Skeletal muscle tissue (tissue), 4 donors: ENCODE results near the gene LRRC74B. TPM values are rescaled to one million over a fixed set of nuclear protein-coding genes. Genes with fewer than 3 reads are reported as not detected.
"Not testable (repeated sequence)": the region's sequence is repeated elsewhere in the genome, so short reads cannot be mapped to it uniquely, and the experiment has no call there.

Experiments
- H3K27ac ChIP-seq: one replicate; pipeline ENCODE4 v1.7.0; 2013; ENCODE audit warnings: mild to moderate bottlenecking, low read depth, low read length, inconsistent platforms
- H3K27me3 ChIP-seq, 3 donors: one replicate each; pipeline ENCODE4 v1.7.0; 2013; ENCODE audit warnings: low read length in 3 of 3; ENCODE audit not compliant: control insufficient read depth in 3 of 3, insufficient read depth in 3 of 3
- H3K36me3 ChIP-seq, 3 donors: one replicate each; pipeline ENCODE4 v1.7.0; 2013; ENCODE audit warnings: low read length in 3 of 3; ENCODE audit not compliant: control insufficient read depth in 3 of 3, insufficient read depth in 3 of 3
- H3K4me1 ChIP-seq, 3 donors: one replicate each; pipeline ENCODE4 v1.7.0; 2013; ENCODE audit warnings: low read length in 3 of 3, mild to moderate bottlenecking in 3 of 3; ENCODE audit not compliant: control insufficient read depth in 3 of 3, insufficient read depth in 3 of 3
- H3K4me3 ChIP-seq, 3 donors: one replicate each; pipeline ENCODE4 v1.7.0; 2013; ENCODE audit warnings: low read length in 3 of 3
- H3K9ac ChIP-seq, 3 donors: one replicate each; pipeline ENCODE4 v1.7.0; 2013; ENCODE audit warnings: low read length in 3 of 3, mild to moderate bottlenecking in 3 of 3, moderate library complexity in 2 of 3, low read depth in 1 of 3
- H3K9me3 ChIP-seq, 3 donors: one replicate each; pipeline ENCODE4 v1.7.0; 2013; ENCODE audit warnings: low read length in 3 of 3; ENCODE audit not compliant: control insufficient read depth in 3 of 3
- total RNA-seq: library from RNA; depleted of rRNA; stranded (reverse); fragments of >200 nt; gene quantifications from one replicate; pipeline ENCODE4 v1.2.3, GENCODE V29; 2014
- donor health status: Osteomylitis.

LRRC74B gene
- total RNA-seq, 1 donor from 2014 or later = not detected

GRCh38 chr22:21077884-21078508 lies 32.2 kb downstream of the LRRC74B start:
- H3K9me3 ChIP-seq = no peaks in the 10 kb centered on the region

GRCh38 chr22:21078916-21079315 lies 33.2 kb downstream of the LRRC74B start:
- H3K27me3 ChIP-seq = peaks cover 0 to 14% (median 3%) of the 10 kb centered on the region in 3 donors
- H3K9me3 ChIP-seq = no peaks in the 10 kb centered on the region
- no peaks in the 10 kb centered on the region for H3K4me1 ChIP-seq
- no peak overlapping the region for H3K27ac ChIP-seq
- no peak overlapping the region for H3K9ac ChIP-seq
- H3K36me3 ChIP-seq = no peaks in the 10 kb centered on the region
- no peak overlapping the region for H3K4me3 ChIP-seq

More at GRCh38 chr22:21077884-21078508, 32.2 kb downstream of the LRRC74B start:
- H3K36me3 ChIP-seq = no peaks in the 10 kb centered on the region
- H3K4me3 ChIP-seq = no peak overlapping the region
- no peak overlapping the region for H3K9ac ChIP-seq
- H3K4me1 ChIP-seq = no peaks in the 10 kb centered on the region
- H3K27me3 ChIP-seq = peaks cover 0 to 18% (median 3%) of the 10 kb centered on the region in 3 donors
- no peak overlapping the region for H3K27ac ChIP-seq

- peaks cover 0 to 14% (median 3%) of the 10 kb centered on the region in 3 donors for H3K27me3 ChIP-seq
- H3K9me3 ChIP-seq = no peaks in the 10 kb centered on the region
- H3K4me3 ChIP-seq = no peak overlapping the region
- H3K27ac ChIP-seq = no peak overlapping the region
- H3K9ac ChIP-seq = no peak overlapping the region
- H3K4me1 ChIP-seq = no peaks in the 10 kb centered on the region
- H3K36me3 ChIP-seq = no peaks in the 10 kb centered on the region
Observed at GRCh38 chr22:21079493-21079892, 33.7 kb downstream of the LRRC74B start.

- no peaks in the 10 kb centered on the region for H3K9me3 ChIP-seq
- H3K4me3 ChIP-seq = no peak overlapping the region
- no peak overlapping the region for H3K27ac ChIP-seq
Observed at GRCh38 chr22:21080435-21081137, 34.8 kb downstream of the LRRC74B start.

GRCh38 chr22:21082248-21082647 lies 36.5 kb downstream of the LRRC74B start:
- Histone ChIP-seq H3K9me3 (no peaks in the 10 kb centered on the region), H3K36me3 (no peaks in the 10 kb centered on the region), H3K27ac (no peak overlapping the region), H3K9ac (no peak overlapping the region), H3K4me3 (no peak overlapping the region), H3K27me3 (peaks cover 0 to 11% (median 0%) of the 10 kb centered on the region in 3 donors), H3K4me1 (no peaks in the 10 kb centered on the region)

More at GRCh38 chr22:21080435-21081137, 34.8 kb downstream of the LRRC74B start:
- H3K4me1 ChIP-seq = no peaks in the 10 kb centered on the region
- no peaks in the 10 kb centered on the region for H3K36me3 ChIP-seq
- peaks cover 0 to 14% (median 1%) of the 10 kb centered on the region in 3 donors for H3K27me3 ChIP-seq
- H3K9ac ChIP-seq = no peak overlapping the region

- no peak overlapping the region for H3K27ac ChIP-seq
- H3K9ac ChIP-seq = no peak overlapping the region
- no peak overlapping the region for H3K4me3 ChIP-seq
- H3K27me3 ChIP-seq = peaks cover 0 to 5% (median 0%) of the 10 kb centered on the region in 3 donors
- no peaks in the 10 kb centered on the region for H3K36me3 ChIP-seq
- H3K9me3 ChIP-seq = no peaks in the 10 kb centered on the region
- no peaks in the 10 kb centered on the region for H3K4me1 ChIP-seq
Observed at GRCh38 chr22:21087119-21087518, 41.4 kb downstream of the LRRC74B start.

- not testable (repeated sequence) for H3K4me3 ChIP-seq, H3K36me3 ChIP-seq, H3K9me3 ChIP-seq, H3K9ac ChIP-seq, H3K4me1 ChIP-seq, H3K27me3 ChIP-seq, H3K27ac ChIP-seq
Observed at GRCh38 chr22:21087926-21088325, 42.2 kb downstream of the LRRC74B start.

- H3K9ac ChIP-seq, H3K27ac ChIP-seq, H3K36me3 ChIP-seq, H3K4me1 ChIP-seq, H3K9me3 ChIP-seq, H3K27me3 ChIP-seq, H3K4me3 ChIP-seq: not testable (repeated sequence)
Observed at GRCh38 chr22:21091220-21091619, 45.5 kb downstream of the LRRC74B start.

GRCh38 chr22:21092797-21093554 lies 47.2 kb downstream of the LRRC74B start:
- Histone ChIP-seq H3K36me3 (no peaks in the 10 kb centered on the region), H3K9ac (no peak overlapping the region), H3K4me1 (no peaks in the 10 kb centered on the region)

More at GRCh38 chr22:21092797-21093554, 47.2 kb downstream of the LRRC74B start:
- H3K4me3 ChIP-seq = no peak overlapping the region
- peaks cover 0 to 5% (median under 1%) of the 10 kb centered on the region in 3 donors for H3K27me3 ChIP-seq
- no peak overlapping the region for H3K27ac ChIP-seq
- no peaks in the 10 kb centered on the region for H3K9me3 ChIP-seq
